CMK (cell line): Measurements from ENCODE around the gene C1QTNF1.

Experiments
- DNase-seq: peaks from one replicate; pipeline ENCODE4 v3.0.0-alpha.2; 2010; ENCODE audit warnings: low read depth

The C1QTNF1 gene

GRCh38 chr17:78992542-78993212 is 31.3 kb upstream of the C1QTNF1 start:
- DNase-seq = no peak

GRCh38 chr17:78993241-78993956 is 30.6 kb upstream of the C1QTNF1 start:
- DNase-seq = no peak

GRCh38 chr17:78993981-78994671 is 29.8 kb upstream of the C1QTNF1 start:
- DNase-seq = no peak

DNA sequence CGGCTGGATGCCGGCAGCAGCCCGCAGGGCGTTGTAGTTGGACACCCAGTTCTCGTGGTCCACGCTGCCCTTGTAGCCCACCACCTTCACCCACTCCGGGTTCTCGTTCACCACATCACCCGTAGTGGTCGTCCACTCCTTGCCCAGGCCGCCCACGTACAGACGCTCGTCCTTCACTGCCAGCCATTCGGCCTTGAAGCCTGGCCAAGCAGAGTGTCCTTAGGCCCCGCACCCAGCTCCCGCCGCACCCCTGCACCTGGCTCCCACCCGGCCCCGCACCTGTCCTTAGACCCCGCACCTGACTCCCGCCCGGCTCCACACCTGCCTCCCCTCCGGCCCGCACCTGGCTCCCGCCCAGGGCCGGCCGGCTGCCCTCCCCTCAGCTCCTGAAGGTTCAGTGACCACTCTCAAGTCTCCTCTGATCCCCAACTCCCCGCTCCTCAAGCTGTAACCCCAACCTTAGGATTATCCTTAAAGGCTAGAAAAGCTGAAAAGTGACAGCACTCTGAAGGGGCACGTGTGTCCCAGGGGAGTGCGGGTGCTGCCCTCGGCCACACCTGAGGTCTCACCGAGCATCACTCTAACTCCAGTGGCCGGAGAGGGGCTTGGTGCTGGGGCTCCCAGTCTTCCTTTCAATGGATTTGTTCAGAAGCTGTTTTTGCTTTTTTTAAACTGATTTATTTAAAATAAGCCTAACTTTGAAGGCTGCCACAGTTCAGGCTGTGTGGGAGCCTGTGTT is 28.8 kb upstream of the C1QTNF1 start:
- no peak for DNase-seq

GRCh38 chr17:78995761-78996451 is 28.1 kb upstream of the C1QTNF1 start:
- no peak for DNase-seq

DNA sequence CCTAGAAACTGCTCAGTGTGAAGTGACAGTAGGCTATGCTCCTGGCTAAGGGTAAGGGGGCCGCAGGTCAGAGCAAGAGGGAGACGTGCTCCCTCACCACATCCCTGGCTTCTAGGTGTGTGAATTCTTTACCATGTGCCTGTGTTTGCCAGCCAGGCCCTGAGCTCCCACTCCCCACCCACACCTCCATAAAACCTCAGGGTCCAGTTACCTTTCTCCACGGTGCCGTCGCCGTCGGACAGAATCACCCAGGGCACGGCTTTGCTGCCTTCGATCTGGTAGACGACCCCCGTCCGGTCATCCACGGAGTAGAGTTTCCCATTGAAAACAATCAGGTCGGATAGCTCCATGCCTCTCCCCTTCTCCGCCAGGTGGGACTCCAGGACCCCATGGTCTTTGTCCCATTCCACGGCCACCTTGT is 27.2 kb upstream of the C1QTNF1 start:
- DNase-seq = no peak

- no peak for DNase-seq
Observed at GRCh38 chr17:78997231-78997741, 26.7 kb upstream of the C1QTNF1 start.

- DNase-seq = no peak
Observed at GRCh38 chr17:78997881-78998280, 26.1 kb upstream of the C1QTNF1 start.

DNA sequence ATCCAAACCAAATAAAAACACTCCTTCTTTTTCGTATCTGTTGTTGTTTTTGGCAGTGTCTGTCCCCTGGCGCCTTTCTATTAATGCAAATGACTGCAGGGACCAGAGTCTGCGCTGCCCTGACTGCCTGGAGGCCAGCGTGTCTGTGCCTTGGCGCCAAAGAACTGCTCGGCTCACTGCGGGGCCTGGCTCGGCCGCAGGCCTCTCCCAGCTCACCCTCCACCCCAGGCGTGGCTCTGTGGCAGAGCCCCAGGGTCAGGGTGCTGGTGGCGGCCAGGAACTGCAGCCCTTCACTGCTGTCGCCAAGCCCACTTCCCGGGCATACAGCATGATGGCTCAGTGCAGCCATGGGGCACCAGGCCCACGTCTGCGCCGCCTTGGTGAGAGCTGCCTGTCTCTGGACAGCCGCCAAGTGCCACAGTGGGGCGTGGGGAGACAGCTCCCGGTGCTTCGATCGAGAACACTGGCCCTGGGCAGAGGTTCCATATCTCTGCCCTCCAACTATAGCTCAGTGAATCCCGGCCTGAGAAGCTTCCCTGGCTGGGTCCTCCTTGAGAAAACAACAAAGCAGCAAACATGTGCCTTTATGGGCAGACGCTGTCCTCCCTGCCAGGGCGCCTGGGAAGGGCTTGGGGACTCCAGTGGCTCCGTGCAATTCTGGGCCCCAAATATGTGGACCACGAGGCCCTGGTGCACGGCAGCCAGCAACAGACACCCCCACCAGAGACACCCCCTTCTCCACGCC is 25.5 kb upstream of the C1QTNF1 start:
- no peak for DNase-seq

DNA sequence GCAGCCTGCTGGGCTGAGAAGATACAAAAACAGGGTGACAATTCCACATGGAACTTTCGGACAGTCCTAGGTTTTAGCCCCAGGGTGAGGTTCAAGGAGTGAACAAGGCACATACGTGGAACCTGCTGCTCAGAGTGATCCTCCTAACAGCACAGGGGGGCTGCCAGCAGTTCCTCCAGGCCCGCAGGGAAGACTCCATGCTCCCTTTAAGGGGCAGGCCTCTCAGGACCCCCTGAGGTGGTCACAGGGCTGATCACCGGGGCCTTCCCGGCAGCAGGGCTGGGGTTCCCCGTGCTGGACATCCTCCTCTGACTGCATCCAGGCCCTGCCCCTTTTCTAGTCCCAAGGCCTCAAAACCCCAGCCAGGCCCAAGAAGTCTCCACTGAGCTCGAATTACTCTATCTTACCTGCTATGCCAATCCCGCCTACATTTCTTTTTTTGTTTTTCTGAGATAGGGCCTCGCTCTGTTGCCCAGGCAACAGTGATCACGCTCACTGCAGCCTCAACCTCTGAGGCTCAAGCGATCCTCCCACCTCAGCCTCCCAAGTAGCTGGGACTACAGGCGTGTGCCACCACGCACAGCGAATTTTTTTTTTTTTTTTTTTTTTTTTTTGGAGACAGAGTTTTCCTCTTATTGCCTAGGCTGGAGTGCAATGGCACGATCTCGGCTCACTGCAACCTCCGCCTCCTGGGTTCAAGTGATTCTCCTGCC is 24.8 kb upstream of the C1QTNF1 start:
- no peak for DNase-seq

GRCh38 chr17:78999947-79000395 is 24.0 kb upstream of the C1QTNF1 start:
- no peak for DNase-seq

DNA sequence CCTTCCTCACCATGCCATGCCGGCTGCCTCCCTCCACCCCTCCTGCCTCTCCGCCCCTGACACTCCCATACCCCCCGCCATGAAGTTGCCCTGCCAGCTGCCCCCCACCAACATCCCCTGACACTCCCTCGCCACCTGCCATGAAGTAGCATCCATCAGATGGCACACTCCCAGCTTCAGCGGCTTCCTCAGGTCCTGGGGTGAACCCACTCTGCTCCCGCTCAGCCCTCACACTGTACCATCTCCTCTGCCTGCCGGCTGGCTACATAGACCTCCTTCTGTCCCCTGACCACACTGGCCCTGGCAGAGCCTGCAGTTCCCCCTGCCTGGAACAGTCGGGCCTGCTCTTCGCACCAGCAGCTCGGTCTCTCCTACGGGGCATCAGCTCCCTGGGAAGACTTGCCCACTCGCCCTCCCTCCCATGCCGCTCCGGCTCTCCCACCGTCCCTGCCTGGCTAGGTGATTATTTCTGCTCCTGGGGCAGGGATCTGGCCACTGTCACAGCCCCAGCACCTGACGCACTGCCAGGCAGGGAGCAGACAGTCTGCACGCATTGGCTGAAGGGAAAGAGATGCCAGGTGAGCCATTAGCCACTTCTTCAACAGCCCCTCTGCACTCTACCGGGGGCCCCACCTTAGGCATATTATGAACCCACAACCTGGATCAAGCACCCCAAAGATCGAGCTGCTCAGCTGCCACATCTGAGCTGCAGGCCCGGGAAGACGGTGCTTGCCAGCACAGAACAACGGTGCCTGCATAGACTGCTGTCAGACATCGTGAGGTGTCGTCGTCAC is 23.4 kb upstream of the C1QTNF1 start:
- no peak for DNase-seq

- DNase-seq = no peak
Observed at GRCh38 chr17:79001190-79002020, 22.6 kb upstream of the C1QTNF1 start.

DNA sequence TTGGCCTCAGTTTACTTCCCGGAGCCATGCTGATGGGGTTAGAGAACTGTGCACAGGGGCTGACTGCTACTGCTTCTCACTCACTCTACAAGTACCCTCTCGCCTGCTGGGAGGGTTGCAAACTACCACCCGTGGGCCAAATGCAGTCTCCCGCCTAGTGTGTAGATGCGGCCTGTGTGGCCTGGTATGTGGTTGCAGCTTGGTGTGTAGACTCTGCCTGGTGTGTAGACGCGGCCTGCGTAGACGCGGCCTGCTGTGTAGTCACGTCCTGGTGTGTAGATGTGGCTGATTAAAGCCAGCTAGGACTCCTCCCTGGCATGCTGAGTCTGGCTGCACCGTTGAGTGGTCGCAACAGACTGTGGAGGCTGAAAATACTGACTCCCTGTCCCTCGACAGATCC is 21.7 kb upstream of the C1QTNF1 start:
- no peak for DNase-seq

- DNase-seq = no peak
Observed at GRCh38 chr17:79002796-79003593, 21.0 kb upstream of the C1QTNF1 start.

GRCh38 chr17:79003661-79004411 is 20.1 kb upstream of the C1QTNF1 start:
- DNase-seq = no peak
